NCI-H345 treated with DMSO at 0.1 percent for 48 hours (cell line): Measurements from ENCODE around the gene DNAJB6.
A peak's percentile ranks its signal among the peaks of the same experiment; 100 is the strongest.

ENCODE experiments used
- DNase-seq: peaks from one replicate; lab custom pipeline; 2025; ENCODE audit not compliant: unreplicated experiment; lab: John Stamatoyannopoulos, UW

Gene DNAJB6

DNA sequence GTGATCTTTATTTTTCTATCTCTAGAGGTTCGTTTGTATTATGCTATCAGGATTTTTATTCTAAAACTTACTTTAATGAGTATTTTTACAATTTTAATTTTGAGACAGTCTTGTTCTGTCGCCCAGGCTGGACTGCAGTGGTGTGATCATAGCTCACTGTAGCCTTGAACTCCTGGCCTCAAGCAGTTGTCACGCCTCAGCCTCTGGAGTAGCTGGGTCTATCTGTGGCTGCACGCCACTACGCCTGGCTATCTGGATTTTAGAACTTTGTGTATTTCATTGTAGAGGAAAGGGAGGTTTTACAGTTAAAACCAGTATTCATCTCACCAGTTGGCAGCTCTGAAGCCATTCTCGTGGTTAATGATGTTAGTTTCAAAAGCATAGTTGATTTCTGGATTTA is 25.9 kb downstream of the DNAJB6 start:
- no peak for DNase-seq

DNA sequence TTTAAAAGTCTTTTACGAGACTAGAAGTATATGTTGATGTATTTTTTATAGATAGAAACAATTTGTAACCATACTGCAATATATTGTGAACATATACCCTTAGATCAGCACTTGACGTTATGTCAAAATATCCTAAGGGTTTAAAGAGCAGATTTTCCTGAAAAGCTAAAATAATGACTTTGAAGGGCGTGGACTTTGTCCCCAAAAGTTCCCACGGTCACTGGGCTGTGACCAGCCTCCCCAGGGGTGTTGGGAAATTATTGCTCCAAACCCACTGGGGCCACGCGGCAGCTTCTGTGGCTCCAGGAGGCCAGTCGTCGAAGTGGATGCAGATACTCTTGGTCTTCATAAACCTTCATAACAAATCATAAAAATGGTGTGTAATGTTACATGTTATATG is 29.9 kb downstream of the DNAJB6 start:
- DNase-seq: no peak

DNA sequence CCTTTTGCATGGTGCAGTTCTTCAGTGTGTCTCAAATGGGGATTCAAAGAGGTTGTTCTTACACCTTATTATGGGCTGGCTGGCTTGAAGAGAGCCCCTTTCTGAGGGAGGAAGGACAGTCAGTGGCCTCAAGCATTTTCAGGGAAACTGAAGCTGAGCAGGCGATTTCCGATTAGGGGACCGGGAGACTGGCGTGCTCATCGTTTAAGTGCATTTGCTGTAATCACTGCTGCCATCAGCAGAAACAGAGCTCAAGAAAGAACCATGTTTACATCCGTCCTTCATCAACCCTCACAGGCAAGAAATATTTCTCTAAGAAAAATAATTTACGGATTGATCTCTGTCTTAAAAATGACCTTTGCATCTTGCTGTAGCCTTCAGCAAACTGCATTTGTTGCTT is 32.2 kb downstream of the DNAJB6 start:
- no peak for DNase-seq

DNA sequence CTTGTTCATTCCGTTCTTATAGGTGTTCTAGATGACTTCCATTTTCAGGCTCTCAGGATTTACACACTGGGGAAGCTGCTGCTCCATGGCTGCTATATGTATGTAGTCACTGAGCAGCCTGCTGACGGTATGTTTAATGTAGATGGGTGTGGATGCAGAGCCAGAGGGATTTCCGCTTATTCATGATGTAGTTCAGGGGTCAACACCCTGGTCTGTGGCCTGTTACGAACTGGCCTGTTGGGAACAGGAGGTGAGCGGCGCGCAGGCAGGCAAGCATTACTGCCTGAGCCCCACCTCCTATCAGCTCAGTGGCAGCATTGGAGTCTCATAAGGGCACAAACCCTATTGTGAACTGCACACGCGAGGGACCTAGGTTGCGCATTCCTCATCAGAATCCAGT is 33.9 kb downstream of the DNAJB6 start:
- DNase-seq: no peak

DNA sequence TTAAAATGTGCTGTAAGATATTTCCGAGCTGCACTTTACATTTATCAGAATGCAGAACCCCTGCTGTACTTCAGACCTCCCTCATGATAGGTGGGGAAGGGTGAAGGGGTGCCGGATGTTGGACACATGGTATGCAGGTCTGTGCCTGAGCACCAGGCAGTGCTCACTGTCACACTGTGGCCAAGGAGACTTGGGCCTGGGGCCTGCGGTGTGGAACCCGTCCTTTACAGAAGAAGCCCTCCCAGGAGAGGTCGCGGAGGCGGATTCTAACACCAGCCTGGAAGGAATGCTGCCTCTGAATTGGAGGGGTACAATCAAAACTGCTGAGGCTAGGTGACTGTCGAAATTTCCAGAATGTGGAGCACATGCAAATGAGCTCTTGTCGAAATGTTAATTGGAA is 34.5 kb downstream of the DNAJB6 start:
- no peak for DNase-seq

DNA sequence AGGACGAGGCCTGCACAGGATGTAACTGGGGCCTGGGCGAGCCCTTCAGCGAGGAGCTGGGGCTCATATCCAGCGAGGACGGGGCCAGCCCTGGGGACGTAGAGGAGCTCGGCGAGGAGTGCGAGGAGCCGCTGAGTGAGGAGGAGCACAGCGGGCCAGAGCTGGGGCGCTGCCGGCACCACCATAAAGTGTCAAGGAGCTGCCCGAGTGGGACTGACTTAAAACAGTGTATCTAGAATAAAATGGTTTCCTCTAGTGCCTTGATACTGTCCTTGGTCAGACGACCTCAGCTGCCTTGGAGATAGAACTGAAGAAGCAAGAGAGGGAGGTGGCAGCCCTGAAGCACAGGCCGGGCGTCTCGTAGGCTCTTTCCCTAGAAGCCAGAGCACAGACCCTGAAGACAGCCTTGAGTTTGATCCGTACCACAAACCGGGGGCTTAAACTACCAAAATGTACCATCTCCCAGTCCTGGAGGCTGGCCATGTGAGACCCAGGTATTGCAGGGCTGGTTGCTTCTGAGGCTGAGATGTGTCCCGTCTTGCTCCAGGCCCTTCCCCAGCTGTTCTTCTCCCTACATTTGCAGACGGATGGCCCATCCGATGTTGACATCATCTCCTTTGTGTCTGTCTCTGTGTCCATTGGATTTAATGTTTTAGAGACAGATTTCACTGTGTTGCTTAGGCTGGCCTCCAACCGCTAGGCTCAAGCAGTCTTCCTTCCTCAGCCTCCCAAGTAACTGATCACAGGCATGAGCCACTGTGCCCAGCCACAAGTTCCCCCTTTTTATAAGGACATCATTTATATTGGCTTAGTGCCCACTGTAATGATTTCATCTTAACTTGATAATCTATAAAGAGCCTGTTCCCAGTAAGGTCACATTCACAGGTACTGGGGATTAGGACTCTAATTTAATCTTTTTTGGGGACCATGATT is 35.8 kb downstream of the DNAJB6 start:
- DNase-seq: no peak

DNA sequence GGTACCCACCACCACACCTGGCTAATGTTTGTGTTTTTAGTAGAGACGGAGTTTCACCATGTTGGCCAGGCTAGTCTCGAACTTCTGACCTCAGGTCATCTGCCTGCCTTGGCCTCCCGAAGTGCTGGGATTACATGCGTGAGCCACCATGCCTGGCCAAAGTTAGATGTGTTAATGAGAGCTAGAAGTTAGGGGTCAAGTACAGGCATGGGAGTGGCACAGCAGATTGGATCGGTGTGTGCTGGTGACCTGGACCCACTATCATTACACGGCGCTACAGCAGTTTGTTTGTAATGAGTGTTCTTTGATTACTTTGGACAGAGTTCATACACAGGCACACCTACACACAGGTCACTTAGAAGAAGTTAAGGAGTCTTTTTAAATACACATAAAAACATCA is 36.7 kb downstream of the DNAJB6 start:
- no peak for DNase-seq

DNA sequence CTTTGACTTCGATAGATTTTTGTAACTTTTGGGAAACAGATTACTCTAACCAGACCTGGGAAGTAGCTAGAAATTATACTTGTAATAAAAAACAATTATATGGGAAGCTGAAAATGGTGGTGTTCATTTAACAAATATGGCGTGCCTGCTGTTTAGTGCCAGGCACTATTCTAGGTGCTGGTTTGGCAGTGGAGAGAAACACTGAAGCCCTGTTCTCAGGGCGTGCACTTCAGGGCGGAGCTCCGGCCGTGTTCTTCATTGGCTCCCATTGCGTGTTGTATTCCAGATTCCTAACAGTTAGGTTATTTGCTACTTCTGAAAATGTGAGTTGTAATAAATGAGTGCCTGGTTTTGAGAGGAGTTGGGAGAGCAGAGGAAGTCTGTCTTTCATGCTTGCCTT is 38.6 kb downstream of the DNAJB6 start:
- no peak for DNase-seq

DNA sequence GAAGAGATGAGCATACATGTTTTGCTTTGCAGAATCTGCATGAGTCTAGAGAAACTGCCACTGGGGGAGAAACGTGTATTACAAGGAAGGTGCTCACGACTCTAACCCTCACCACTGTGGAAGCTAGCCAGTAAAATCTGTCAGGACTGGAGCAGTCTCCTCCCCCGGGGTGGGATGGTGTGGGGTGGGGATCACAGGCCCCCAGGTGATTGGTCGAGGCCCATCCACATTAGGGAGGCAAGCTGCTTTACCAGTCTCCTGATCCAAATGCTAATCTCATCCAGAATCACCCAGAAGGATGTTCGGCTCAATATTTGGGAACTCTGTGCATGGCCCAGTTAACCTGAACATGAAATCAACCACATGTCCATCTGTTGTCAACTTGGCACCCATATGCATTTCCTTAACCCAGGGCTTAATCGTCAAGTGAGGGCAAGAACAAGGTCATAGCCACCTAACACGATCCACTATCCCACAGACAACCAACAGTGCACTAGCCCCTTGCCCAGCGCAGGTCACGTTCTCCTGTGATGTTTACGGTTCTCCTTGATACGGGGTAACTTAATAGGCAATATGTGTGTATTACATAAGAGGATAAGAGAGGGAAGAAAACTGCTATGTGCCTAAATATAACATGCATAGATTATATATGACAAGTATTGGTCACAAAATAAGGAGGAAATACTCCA is 40.8 kb downstream of the DNAJB6 start:
- DNase-seq: no peak

DNA sequence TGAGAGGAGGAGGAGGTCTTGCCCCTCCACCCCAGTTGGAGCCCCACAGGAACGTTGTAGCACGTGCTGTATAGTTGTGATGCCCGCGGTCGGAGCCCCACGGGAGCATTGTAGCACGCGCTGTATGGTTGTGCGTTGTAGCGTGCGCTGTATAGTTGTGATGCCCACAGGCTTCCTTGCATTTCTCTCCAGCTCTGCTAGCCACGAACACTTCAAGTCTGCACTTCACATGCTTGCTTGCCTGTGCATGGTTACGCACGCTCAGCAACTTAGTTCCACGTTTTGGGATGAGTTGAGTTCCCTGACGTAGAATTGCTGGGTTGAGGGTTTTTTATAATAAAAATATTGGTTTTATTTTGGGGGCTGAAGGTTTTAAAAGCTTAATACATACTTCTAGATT is 41.6 kb downstream of the DNAJB6 start:
- DNase-seq: no peak

DNA sequence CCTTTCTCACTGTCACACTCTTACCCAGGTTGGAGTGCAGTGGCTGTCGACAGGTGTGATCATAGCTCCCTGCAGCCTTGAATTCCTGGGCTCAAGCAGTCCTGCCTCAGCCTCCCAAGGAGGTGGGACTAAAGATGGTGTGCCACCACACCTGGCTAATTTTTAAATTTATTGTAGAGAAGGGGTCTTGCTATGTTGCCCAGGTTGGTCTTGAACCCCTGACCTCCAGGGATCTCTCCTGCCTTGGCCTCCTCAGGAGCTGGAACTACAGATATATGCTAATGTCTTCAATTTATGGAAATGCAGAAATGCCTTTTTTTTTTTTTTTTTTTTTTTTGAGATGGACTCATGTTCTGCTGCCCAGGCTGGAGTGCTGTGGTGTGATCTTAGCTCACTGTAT is 42.7 kb downstream of the DNAJB6 start:
- DNase-seq: no peak

DNA sequence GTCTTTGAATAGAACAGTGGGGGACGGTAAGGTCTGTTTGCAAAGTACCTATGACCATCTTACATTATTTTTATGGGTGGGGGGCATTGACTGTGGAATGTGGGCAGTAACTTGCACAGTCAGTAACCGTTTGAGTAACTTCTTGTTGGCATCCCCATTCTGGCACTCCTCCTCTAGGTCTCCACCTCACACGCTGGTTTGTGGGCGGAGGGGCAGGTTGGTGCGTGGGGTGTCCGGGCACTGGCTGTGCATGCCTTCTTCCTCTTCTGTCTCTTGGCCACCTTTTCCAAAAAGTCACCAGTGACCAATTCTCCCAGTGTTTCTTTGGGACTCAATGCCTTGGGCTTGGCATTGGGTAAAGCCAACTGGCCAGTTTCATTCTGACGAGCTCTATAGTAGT is 43.6 kb downstream of the DNAJB6 start:
- no peak for DNase-seq

DNA sequence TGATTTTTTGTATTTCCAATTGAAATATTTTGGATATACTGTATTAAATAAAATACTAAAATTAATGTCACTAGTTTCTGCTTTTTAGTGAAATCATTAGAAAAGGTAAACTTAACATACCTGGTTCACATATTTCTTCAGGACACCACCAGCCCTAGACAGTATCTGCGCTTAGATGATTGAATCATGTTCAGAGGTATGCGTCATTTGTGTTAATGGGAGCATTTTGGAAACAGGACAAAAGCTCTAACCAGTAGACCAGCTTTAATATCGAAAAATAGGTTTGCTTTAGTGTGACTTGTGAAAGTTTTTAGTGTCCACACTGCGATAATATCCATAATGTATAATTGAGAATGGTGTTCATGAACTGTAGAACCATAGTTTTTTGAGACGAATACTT is 47.1 kb downstream of the DNAJB6 start:
- no peak for DNase-seq

DNA sequence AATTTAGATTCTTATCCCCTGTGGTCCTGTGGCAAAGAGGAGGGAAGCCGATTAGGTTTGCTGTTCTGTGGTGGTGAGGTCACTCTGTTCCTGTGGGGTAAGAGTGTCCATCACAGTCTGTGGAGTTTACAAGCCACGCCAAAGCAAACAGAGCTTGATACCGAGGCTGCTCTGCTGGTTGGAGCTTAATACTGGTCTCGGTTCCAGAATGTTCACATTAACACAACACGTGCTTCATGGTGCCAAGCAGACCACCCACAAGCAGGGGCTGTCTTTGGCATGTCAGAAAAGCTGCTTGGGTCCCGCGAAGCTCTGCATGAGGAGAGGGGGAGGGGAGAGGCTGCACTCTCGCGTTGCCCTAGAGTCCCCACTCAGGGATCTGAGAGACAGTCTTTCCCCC is 47.5 kb downstream of the DNAJB6 start:
- DNase-seq: no peak

DNA sequence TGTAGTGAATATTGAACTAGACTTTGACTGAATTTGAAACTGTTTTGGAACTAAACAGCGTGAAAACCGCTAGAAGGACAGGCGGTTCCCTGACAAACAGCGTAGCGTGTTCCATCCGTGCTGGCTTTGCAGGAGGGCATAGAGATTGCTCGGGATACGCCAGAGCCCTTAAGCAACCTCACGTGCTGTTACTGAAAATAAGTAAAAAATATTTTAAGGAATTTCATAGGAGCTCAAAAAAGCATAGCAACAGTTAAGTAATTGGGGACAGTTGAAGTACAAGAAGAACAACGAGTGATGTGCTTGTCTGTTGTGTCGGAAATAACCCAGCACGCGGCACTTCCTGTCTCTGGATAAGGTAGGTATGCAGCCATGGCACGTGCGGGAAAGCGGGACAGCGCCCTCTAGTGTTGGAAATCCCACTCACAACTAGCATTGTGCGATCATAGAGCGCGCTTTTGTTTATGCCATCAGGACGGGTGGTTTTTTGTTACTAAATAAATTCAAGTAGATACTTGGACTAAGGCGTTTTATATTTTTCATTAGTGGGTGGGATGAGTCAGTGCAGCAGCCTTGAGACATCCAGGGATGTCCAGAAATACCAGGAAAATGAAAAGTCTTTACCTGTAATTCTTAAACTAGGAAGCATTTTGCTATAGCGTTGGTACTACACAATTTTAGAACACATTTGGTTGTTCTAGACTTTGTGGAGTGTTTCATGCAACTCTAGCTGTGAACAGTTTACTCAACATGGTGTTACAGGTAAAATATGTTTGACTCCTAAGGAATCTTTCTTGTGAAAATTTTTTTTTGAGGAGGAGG is 50.4 kb downstream of the DNAJB6 start:
- peak; percentile 11 for DNase-seq

DNA sequence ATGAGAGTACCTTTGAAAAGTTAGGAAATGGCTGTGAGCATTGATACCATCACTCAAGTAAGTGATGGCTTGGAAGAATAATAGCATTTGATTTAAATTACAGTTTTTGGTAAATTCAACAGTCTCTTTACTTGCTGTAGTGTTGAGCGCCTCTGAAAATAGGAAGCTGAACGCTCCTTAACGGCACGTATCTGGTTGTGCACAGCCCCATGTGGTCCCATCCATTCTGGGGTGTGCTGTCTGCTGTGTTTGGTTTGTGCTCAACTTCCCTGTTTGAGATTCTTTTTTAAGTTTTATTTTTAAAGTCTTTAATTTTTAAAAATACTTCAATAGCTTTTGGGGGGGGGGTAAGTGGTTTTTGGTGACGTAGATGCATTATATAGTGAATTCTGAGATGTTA is 51.5 kb downstream of the DNAJB6 start:
- DNase-seq: no peak

DNA sequence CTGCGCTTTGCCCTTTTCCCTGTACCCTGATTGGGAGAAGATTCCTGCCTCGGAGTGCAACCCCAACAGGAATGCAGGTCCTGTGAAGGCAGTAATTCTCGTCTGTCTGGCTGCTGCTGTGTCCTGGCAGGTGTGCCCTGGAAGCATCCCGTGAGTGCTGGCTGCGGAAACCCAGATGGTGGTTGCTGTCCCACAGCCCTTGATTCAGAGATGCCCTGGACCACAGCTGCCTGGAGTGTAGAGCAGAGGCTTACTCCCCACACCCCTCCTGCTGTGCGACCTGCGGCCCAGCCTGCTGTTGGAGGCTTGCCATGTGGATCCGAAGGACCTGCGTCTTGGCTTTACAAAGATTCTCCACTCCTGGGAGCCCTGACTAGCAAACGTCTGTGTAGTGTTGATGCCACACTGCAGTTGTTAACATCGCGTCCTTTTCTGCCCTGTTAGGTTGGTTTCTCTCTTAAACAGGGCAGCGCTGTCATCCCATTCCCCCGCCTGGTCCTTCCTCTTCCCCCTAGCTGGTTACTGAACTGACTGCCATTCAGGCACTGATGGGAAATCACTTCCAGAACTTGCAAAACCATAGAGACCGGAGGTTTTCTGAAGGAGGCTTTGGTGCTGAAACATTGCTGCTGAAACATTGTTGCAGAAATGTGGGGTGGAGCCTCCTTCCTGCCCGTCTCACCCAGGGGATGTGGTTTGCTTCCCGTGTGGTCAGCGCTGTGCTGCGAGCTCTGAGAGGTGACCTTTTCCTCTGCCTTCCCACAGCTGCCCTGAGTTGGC is 53.3 kb downstream of the DNAJB6 start:
- DNase-seq: no peak

DNA sequence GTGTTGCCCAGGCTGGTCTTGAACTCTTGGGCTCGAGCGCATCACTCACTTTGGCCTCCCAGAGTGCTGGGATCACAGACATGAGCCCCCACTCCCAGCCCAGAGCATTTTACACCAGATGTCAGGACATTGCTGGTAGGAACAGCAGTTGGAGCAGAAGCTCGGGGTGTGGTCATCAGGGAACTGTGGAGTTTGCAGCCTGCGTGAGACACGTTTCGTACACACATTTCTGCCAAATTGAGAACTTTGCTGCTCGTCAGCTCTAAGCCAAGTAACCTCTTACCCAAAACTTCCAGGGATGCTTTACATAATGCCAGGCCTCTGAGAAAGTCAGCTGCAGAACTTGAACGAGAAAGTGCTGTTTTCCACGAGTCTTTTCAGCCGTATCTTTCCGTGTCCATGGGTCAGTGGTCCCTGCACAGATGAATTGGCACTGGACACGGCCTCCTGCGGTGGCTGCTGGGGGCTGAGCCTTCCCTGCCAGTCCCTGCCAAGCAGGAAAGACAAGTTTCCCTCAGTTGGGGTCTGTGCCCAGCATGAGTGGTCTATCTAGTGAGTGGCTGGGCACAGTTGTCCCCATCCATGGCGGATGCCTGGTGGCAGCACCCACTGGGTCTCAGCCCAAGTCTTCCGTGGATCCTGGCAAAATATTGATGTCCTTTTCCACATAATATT is 54.4 kb downstream of the DNAJB6 start:
- DNase-seq: no peak

DNA sequence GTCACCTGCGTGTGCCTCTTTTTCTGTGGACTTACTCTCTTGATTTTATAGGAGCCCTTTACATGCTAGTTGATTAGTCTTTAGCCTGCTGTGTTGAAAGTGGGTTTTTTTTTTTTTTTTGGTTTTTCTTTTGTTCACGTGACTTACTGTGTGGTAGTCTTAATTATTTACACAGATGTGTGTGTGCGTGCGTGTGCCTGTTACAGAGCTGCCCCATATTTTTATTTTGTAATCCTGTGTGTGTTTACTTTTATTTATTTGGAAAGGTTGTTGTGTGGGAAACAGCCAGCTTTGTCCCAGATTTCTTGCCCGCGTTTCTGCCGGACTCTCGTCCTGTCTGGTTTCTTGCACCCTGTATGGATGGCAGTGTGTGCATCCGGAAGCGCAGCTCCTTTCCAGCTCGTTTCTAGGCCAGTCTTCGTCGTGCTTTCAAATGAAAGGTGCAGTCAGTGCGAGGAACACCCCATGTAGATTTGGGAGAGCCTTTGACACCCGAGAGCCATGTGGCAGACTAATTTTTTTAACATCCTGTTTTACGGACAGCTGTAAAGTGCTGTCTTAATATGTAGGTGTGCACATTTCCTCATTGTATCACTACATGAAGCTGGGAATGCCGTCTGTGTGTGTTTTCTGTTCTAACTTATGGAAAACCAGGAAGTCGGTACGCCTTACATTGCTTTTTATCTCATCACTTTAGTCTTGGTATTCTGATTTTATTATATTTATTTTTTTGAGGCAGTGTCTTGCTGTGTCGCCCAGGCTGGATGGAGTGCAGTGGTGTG is 55.6 kb downstream of the DNAJB6 start:
- DNase-seq: no peak
